Neural cell (in vitro differentiated cells): ENCODE results near the gene GPER1. TPM values are rescaled to one million over a fixed set of nuclear protein-coding genes. Genes with fewer than 3 reads are reported as not detected.

Source experiments
- H2AFZ ChIP-seq: fragments of 200-600, 300-800 bp; sonication (generic), shearing (Covaris generic); 2 replicates; pipeline ENCODE4 v1.6.0; 2014; ENCODE audit warnings: low read depth, mild to moderate bottlenecking, antibody characterized with exemption, low read length, moderate library complexity
- H3F3A ChIP-seq: fragments of 200-600 bp; shearing (Covaris generic); 2 replicates; pipeline ENCODE4 v1.6.1; 2016; ENCODE audit warnings: mild to moderate bottlenecking, moderate library complexity, mixed read lengths, antibody characterized with exemption, low read length; ENCODE audit not compliant: insufficient read depth, poor library complexity, severe bottlenecking
- H3K27ac ChIP-seq: fragments of 200-600, 300-800 bp; sonication (generic), shearing (Covaris generic); 2 replicates; pipeline ENCODE4 v1.5.1; 2014; ENCODE audit warnings: mild to moderate bottlenecking, low read length, moderate library complexity
- H3K27me3 ChIP-seq: fragments of 300-800, 200-600 bp; sonication (generic), shearing (Covaris generic); 2 replicates; pipeline ENCODE4 v1.6.0; 2014; ENCODE audit warnings: mild to moderate bottlenecking, low read depth, low read length, moderate library complexity; ENCODE audit not compliant: insufficient read depth
- H3K36me3 ChIP-seq: fragments of 300-800, 200-600 bp; sonication (generic), shearing (Covaris generic); 2 replicates; pipeline ENCODE4 v1.5.1; 2014; ENCODE audit warnings: mild to moderate bottlenecking, antibody characterized with exemption, low read length, moderate library complexity; ENCODE audit not compliant: insufficient read depth
- H3K4me2 ChIP-seq: fragments of 300-800, 200-600 bp; sonication (generic), shearing (Covaris generic); 2 replicates; pipeline ENCODE4 v1.6.0; 2014; ENCODE audit warnings: mild to moderate bottlenecking, low read length
- H3K4me3 ChIP-seq: fragments of 300-800, 200-600 bp; sonication (generic), shearing (Covaris generic); 2 replicates; pipeline ENCODE4 v1.5.1; 2014; ENCODE audit warnings: mild to moderate bottlenecking, low read length, moderate library complexity
- H3K79me2 ChIP-seq: fragments of 200-600 bp; shearing (Covaris generic); replicated peaks from 2 replicates; pipeline ENCODE4 v1.6.0; 2014; ENCODE audit warnings: mild to moderate bottlenecking, low read length, moderate library complexity; ENCODE audit not compliant: insufficient read depth
- H3K9ac ChIP-seq: fragments of 300-800, 200-600 bp; sonication (generic), shearing (Covaris generic); 2 replicates; pipeline ENCODE4 v1.6.1; 2016; ENCODE audit warnings: mild to moderate bottlenecking, low read length, mixed read lengths
- H3K9me2 ChIP-seq: fragments of 200-600 bp; shearing (Covaris generic); 2 replicates; pipeline ENCODE4 v1.6.1; 2016; ENCODE audit warnings: mild to moderate bottlenecking, low read length, mixed read lengths; ENCODE audit not compliant: insufficient read depth
- H3K9me3 ChIP-seq: fragments of 200-600, 300-800 bp; sonication (generic), shearing (Covaris generic); 2 replicates; pipeline ENCODE4 v1.6.1; 2016; ENCODE audit warnings: mild to moderate bottlenecking, mixed run types, low read length, moderate library complexity, mixed read lengths
- H4K20me1 ChIP-seq: fragments of 200-600 bp; shearing (Covaris generic); 2 replicates; pipeline ENCODE4 v1.6.1; 2016; ENCODE audit warnings: mild to moderate bottlenecking, mixed run types; ENCODE audit not compliant: insufficient read depth
- CTCF ChIP-seq: fragments of 450-650 bp; IDR thresholded peaks from 2 replicates; pipeline ENCODE4 v1.5.1; 2014; ENCODE audit warnings: antibody characterized with exemption, mild to moderate bottlenecking, moderate library complexity; ENCODE audit not compliant: poor library complexity, severe bottlenecking
- EP300 ChIP-seq: fragments of 450-650 bp; conservative IDR thresholded peaks from 2 replicates; pipeline ENCODE4 v1.6.1; 2014; ENCODE audit warnings: antibody characterized with exemption, mild to moderate bottlenecking, moderate library complexity; ENCODE audit not compliant: poor library complexity, severe bottlenecking
- EZH2 ChIP-seq: fragments of 200-600, 300-800 bp; shearing (Covaris generic), sonication (generic); IDR thresholded peaks from 2 replicates; pipeline ENCODE4 v1.6.1; 2014; ENCODE audit warnings: antibody characterized with exemption, low read length, borderline replicate concordance, mild to moderate bottlenecking; ENCODE audit not compliant: insufficient read depth, poor library complexity, severe bottlenecking
- MXI1 ChIP-seq: fragments of 450-650 bp; conservative IDR thresholded peaks from 2 replicates; pipeline ENCODE4 v1.6.1; 2014; ENCODE audit warnings: antibody characterized with exemption, mild to moderate bottlenecking; ENCODE audit not compliant: poor library complexity, severe bottlenecking
- POLR2AphosphoS5 ChIP-seq: IDR thresholded peaks from 2 replicates; pipeline ENCODE4 v1.6.1; 2012
- RAD21 ChIP-seq: fragments of 450-650 bp; conservative IDR thresholded peaks from 2 replicates; pipeline ENCODE4 v1.6.1; 2014; ENCODE audit warnings: antibody characterized with exemption, mild to moderate bottlenecking, moderate library complexity
- SMC3 ChIP-seq: fragments of 450-650 bp; conservative IDR thresholded peaks from 2 replicates; pipeline ENCODE4 v1.6.1; 2014; ENCODE audit warnings: antibody characterized with exemption, mild to moderate bottlenecking, moderate library complexity; ENCODE audit not compliant: poor library complexity
- TAF1 ChIP-seq: IDR thresholded peaks from 2 replicates; pipeline ENCODE4 v1.6.1; 2012; ENCODE audit warnings: low read depth
- polyA plus RNA-seq: library from polyadenylated mRNA; depleted of rRNA; stranded (reverse); fragments of >200 nt; gene quantifications from 2 replicates; pipeline ENCODE4 v1.2.3, GENCODE V29; 2014
- TF ChIP-seq, protein P1 (sequence below): IDR thresholded peaks from 2 replicates; pipeline ENCODE4 v1.6.1; 2012; ENCODE audit warnings: borderline replicate concordance

GPER1 gene
- polyA plus RNA-seq, 1 donor from 2014 or later, result not detected

GRCh38 chr7:1056785-1057410 lies 31.0 kb upstream of the GPER1 start:
- no peak overlapping the region for H2AFZ ChIP-seq
- no peak overlapping the region for H3K4me2 ChIP-seq
- H3K9me2 ChIP-seq, result no peaks in the 10 kb centered on the region
- H3F3A ChIP-seq, result no peaks in the 10 kb centered on the region
- H3K4me3 ChIP-seq, result no peak overlapping the region
- no peaks in the 10 kb centered on the region for H3K9me3 ChIP-seq
- no peak overlapping the region for H3K27ac ChIP-seq
- H3K36me3 ChIP-seq, result no peaks in the 10 kb centered on the region
- TF ChIP-seq MXI1 (no peak), RAD21 (no peak), TAF1 (no peak)
- no peaks in the 10 kb centered on the region for H4K20me1 ChIP-seq
- H3K9ac ChIP-seq, result no peak overlapping the region
- H3K27me3 ChIP-seq, result no peaks in the 10 kb centered on the region
- H3K79me2 ChIP-seq, result no peaks in the 10 kb centered on the region

DNA sequence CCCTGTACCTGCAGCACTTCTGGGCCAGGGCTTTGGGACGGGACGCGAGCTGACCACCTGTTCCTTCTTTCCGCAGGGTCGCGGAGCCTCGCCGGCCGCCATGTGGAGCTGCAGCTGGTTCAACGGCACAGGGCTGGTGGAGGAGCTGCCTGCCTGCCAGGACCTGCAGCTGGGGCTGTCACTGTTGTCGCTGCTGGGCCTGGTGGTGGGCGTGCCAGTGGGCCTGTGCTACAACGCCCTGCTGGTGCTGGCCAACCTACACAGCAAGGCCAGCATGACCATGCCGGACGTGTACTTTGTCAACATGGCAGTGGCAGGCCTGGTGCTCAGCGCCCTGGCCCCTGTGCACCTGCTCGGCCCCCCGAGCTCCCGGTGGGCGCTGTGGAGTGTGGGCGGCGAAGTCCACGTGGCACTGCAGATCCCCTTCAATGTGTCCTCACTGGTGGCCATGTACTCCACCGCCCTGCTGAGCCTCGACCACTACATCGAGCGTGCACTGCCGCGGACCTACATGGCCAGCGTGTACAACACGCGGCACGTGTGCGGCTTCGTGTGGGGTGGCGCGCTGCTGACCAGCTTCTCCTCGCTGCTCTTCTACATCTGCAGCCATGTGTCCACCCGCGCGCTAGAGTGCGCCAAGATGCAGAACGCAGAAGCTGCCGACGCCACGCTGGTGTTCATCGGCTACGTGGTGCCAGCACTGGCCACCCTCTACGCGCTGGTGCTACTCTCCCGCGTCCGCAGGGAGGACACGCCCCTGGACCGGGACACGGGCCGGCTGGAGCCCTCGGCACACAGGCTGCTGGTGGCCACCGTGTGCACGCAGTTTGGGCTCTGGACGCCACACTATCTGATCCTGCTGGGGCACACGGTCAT lies 30.3 kb upstream of the GPER1 start:
- Histone ChIP-seq H3K9me2 (no peaks in the 10 kb centered on the region), H3K27ac (no peak overlapping the region), H3K27me3 (no peaks in the 10 kb centered on the region), H3K4me3 (no peak overlapping the region), H3F3A (no peaks in the 10 kb centered on the region), H4K20me1 (no peaks in the 10 kb centered on the region), H2AFZ (no peak overlapping the region), H3K9ac (no peak overlapping the region), H3K4me2 (no peak overlapping the region), H3K79me2 (no peaks in the 10 kb centered on the region), H3K9me3 (no peaks in the 10 kb centered on the region), H3K36me3 (no peaks in the 10 kb centered on the region)
- TF ChIP-seq MXI1 (no peak), SMC3 (no peak), CTCF (no peak)

DNA sequence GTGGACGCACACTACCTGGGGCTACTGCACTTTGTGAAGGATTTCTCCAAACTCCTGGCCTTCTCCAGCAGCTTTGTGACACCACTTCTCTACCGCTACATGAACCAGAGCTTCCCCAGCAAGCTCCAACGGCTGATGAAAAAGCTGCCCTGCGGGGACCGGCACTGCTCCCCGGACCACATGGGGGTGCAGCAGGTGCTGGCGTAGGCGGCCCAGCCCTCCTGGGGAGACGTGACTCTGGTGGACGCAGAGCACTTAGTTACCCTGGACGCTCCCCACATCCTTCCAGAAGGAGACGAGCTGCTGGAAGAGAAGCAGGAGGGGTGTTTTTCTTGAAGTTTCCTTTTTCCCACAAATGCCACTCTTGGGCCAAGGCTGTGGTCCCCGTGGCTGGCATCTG lies 29.6 kb upstream of the GPER1 start:
- H3K36me3 ChIP-seq, result no peaks in the 10 kb centered on the region
- no peaks in the 10 kb centered on the region for H3K9me2 ChIP-seq
- H3K9ac ChIP-seq, result no peak overlapping the region
- H3K27ac ChIP-seq, result no peak overlapping the region
- no peak overlapping the region for H3K4me2 ChIP-seq
- H3F3A ChIP-seq, result no peaks in the 10 kb centered on the region
- H3K27me3 ChIP-seq, result no peaks in the 10 kb centered on the region
- H3K79me2 ChIP-seq, result no peaks in the 10 kb centered on the region
- H3K9me3 ChIP-seq, result no peaks in the 10 kb centered on the region
- H2AFZ ChIP-seq, result no peak overlapping the region
- TF ChIP-seq CTCF (no peak), RAD21 (no peak), TAF1 (no peak), EZH2 (no peak), POLR2AphosphoS5 (no peak), SMC3 (no peak), MXI1 (no peak), EP300 (no peak)
- TF ChIP-seq, protein P1, sequence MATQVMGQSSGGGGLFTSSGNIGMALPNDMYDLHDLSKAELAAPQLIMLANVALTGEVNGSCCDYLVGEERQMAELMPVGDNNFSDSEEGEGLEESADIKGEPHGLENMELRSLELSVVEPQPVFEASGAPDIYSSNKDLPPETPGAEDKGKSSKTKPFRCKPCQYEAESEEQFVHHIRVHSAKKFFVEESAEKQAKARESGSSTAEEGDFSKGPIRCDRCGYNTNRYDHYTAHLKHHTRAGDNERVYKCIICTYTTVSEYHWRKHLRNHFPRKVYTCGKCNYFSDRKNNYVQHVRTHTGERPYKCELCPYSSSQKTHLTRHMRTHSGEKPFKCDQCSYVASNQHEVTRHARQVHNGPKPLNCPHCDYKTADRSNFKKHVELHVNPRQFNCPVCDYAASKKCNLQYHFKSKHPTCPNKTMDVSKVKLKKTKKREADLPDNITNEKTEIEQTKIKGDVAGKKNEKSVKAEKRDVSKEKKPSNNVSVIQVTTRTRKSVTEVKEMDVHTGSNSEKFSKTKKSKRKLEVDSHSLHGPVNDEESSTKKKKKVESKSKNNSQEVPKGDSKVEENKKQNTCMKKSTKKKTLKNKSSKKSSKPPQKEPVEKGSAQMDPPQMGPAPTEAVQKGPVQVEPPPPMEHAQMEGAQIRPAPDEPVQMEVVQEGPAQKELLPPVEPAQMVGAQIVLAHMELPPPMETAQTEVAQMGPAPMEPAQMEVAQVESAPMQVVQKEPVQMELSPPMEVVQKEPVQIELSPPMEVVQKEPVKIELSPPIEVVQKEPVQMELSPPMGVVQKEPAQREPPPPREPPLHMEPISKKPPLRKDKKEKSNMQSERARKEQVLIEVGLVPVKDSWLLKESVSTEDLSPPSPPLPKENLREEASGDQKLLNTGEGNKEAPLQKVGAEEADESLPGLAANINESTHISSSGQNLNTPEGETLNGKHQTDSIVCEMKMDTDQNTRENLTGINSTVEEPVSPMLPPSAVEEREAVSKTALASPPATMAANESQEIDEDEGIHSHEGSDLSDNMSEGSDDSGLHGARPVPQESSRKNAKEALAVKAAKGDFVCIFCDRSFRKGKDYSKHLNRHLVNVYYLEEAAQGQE, result no peak
- H3K4me3 ChIP-seq, result no peak overlapping the region
- no peaks in the 10 kb centered on the region for H4K20me1 ChIP-seq
